ENCODE measurements around the gene UBE2O.

Gene UBE2O

DNA sequence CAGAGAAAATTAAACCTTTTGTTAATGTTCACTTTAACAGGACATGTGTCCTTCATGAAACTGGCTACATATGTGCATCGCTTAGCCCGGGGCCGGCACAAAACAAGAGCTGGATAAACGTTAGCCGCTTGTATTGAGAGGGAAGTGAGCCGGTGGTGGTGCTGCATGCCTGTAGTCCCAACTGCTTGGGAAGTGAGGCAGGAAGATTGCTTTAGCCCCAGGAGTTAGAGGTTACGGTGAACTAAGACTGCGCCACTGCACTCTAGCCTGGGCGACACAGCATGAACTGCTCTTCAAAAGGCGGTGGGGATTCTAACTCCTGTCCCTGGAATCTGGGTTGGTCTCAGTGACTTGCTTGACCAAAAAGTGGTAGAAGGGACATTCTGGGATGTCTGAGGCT lies 83.6 kb downstream of the UBE2O start:
- Histone ChIP-seq H3K27me3 (ENCODE audit: insufficient read depth, poor library complexity, severe bottlenecking) (no peaks in the 10 kb centered on the region), H3K27ac (replicated peaks) (no peak overlapping the region), H3K4me3 (replicated peaks; ENCODE audit: insufficient read depth, low read length) (no peak overlapping the region)
- TF ChIP-seq SPI1 (IDR thresholded peaks at IDR 0.05; ENCODE audit: borderline replicate concordance, low read depth) (no peak), CTCF (IDR thresholded peaks at IDR 0.05; ENCODE audit: insufficient read depth, low read length) (no peak), POLR2AphosphoS5 (IDR thresholded peaks at IDR 0.05; ENCODE audit: low read depth) (no peak), GABPA (IDR thresholded peaks at IDR 0.05; ENCODE audit: low read depth) (no peak), REST (IDR thresholded peaks at IDR 0.05; ENCODE audit: insufficient replicate concordance, low read depth) (no peak)
- DNase-seq (ENCODE audit: low read depth in 1 of 2, low spot score in 1 of 2), result no peak

DNA sequence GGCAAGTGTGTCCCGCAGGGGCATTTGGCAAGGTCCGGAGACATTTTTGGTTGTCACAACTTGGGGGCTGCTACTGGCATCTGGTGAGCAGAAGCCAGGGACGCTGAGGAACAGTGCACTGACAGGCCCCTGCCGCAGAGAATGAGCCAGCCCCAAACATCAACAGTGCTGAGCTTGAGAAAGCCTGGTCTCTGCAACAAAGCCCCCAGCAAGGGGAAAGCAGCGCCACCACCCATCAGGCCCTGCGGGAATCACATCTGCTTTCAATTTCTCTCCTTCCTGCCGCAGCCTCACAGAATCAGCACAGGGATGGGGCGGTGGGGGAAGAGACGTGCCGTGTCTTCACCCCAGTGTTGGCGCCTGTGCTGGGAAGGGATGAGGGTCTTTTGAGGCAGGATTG lies 84.4 kb downstream of the UBE2O start:
- Histone ChIP-seq H3K27me3 (ENCODE audit: insufficient read depth, poor library complexity, severe bottlenecking) (no peaks in the 10 kb centered on the region), H3K27ac (replicated peaks) (no peak overlapping the region), H3K4me3 (replicated peaks; ENCODE audit: insufficient read depth, low read length) (no peak overlapping the region)
- TF ChIP-seq SPI1 (IDR thresholded peaks at IDR 0.05; ENCODE audit: borderline replicate concordance, low read depth) (no peak), REST (IDR thresholded peaks at IDR 0.05; ENCODE audit: insufficient replicate concordance, low read depth) (no peak), POLR2AphosphoS5 (IDR thresholded peaks at IDR 0.05; ENCODE audit: low read depth) (no peak), GABPA (IDR thresholded peaks at IDR 0.05; ENCODE audit: low read depth) (no peak), CTCF (IDR thresholded peaks at IDR 0.05; ENCODE audit: insufficient read depth, low read length) (no peak)
- no peak for DNase-seq (ENCODE audit: low read depth in 1 of 2, low spot score in 1 of 2)

DNA sequence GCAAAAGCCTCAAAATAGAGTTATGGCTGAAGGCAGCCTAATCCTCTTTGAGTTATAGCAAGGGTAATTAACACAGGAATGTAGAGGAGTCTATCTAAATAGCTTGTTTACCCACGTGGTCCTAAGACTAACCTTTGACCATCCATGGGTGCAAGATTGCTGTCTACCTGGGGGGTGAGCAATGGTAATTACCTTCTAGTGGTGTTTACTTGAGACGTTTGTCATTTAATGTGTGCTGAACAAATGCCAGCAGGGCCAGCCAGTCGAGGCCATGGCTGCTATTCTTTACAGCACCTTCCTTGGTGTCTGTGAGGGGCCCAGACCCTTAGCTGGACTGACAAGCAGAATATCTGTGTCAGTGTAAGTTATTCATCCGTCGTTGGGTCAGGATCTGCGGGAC lies 85.3 kb downstream of the UBE2O start:
- Histone ChIP-seq H3K4me3 (replicated peaks; ENCODE audit: insufficient read depth, low read length) (no peak overlapping the region), H3K27me3 (ENCODE audit: insufficient read depth, poor library complexity, severe bottlenecking) (no peaks in the 10 kb centered on the region), H3K27ac (replicated peaks) (no peak overlapping the region)
- DNase-seq (ENCODE audit: low read depth in 1 of 2, low spot score in 1 of 2), result no peak
- TF ChIP-seq POLR2AphosphoS5 (IDR thresholded peaks at IDR 0.05; ENCODE audit: low read depth) (no peak), REST (IDR thresholded peaks at IDR 0.05; ENCODE audit: insufficient replicate concordance, low read depth) (no peak), SPI1 (IDR thresholded peaks at IDR 0.05; ENCODE audit: borderline replicate concordance, low read depth) (no peak), CTCF (IDR thresholded peaks at IDR 0.05; ENCODE audit: insufficient read depth, low read length) (no peak), GABPA (IDR thresholded peaks at IDR 0.05; ENCODE audit: low read depth) (no peak)

Data from HL-60 (cell line).